Loucy (cell line): Measurements from ENCODE around the gene BTG4.
A peak's percentile ranks its signal among the peaks of the same experiment; 100 is the strongest.

Source experiments
- H2AFZ ChIP-seq: fragments of 200-600 bp; sonication (generic); 2 replicates; pipeline ENCODE4 v1.6.0; 2016; ENCODE audit warnings: antibody characterized with exemption, mild to moderate bottlenecking, low read length, moderate library complexity
- H3F3A ChIP-seq: fragments of 200-600 bp; 2 replicates; pipeline ENCODE4 v1.6.0; 2016; ENCODE audit warnings: antibody characterized with exemption, low read depth, mild to moderate bottlenecking
- H3K27me3 ChIP-seq: fragments of 200-600 bp; sonication (generic); 2 replicates; pipeline ENCODE4 v1.6.1; 2014; ENCODE audit warnings: low read length, mild to moderate bottlenecking; ENCODE audit not compliant: insufficient read depth, poor library complexity, severe bottlenecking
- H3K36me3 ChIP-seq: fragments of 200-600 bp; sonication (generic); 2 replicates; pipeline ENCODE4 v1.6.1; 2016; ENCODE audit warnings: low read length; ENCODE audit not compliant: insufficient read depth
- H3K4me1 ChIP-seq: fragments of 200-600 bp; sonication (generic); 2 replicates; pipeline ENCODE4 v1.5.1; 2014; ENCODE audit warnings: low read length, mild to moderate bottlenecking; ENCODE audit not compliant: insufficient read depth, poor library complexity, severe bottlenecking
- H3K4me2 ChIP-seq: fragments of 200-600 bp; sonication (generic); 2 replicates; pipeline ENCODE4 v1.6.0; 2014; ENCODE audit warnings: antibody characterized with exemption, low read length, low read depth, mild to moderate bottlenecking; ENCODE audit not compliant: poor library complexity, severe bottlenecking
- H3K4me3 ChIP-seq: fragments of 200-600 bp; sonication (generic); 2 replicates; pipeline ENCODE4 v1.5.1; 2014; ENCODE audit warnings: low read length, mild to moderate bottlenecking, mixed read lengths; ENCODE audit not compliant: poor library complexity, severe bottlenecking
- H3K79me2 ChIP-seq: fragments of 200-600 bp; sonication (generic); 2 replicates; pipeline ENCODE4 v1.6.1; 2014; ENCODE audit warnings: low read length; ENCODE audit not compliant: insufficient read depth
- H3K9ac ChIP-seq: fragments of 200-600 bp; sonication (generic); 2 replicates; pipeline ENCODE4 v1.6.0; 2014; ENCODE audit warnings: mild to moderate bottlenecking, low read depth, low read length, moderate library complexity; ENCODE audit not compliant: poor library complexity, severe bottlenecking
- H3K9me2 ChIP-seq: fragments of 200-600 bp; sonication (generic); replicated peaks from 2 replicates; pipeline ENCODE4 v1.6.1; 2016; ENCODE audit warnings: low read depth, low read length, mixed read lengths
- H3K9me3 ChIP-seq: fragments of 200-600 bp; sonication (generic); 2 replicates; pipeline ENCODE4 v1.6.1; 2014; ENCODE audit warnings: mild to moderate bottlenecking, antibody characterized with exemption, low read length, low read depth; ENCODE audit not compliant: insufficient read depth
- H4K20me1 ChIP-seq: fragments of 200-600 bp; sonication (generic); 2 replicates; pipeline ENCODE4 v1.6.0; 2014; ENCODE audit warnings: antibody characterized with exemption, low read length, mild to moderate bottlenecking; ENCODE audit not compliant: insufficient read depth, poor library complexity, severe bottlenecking
- CTCF ChIP-seq: fragments of 200-600 bp; sonication (generic); conservative IDR thresholded peaks from 2 replicates; pipeline ENCODE4 v1.5.1; 2014; ENCODE audit warnings: mild to moderate bottlenecking, antibody characterized with exemption, low read length
- EZH2phosphoT487 ChIP-seq: fragments of 200-600 bp; IDR thresholded peaks from 2 replicates; pipeline ENCODE4 v1.6.1; 2018; ENCODE audit warnings: antibody characterized with exemption, mild to moderate bottlenecking, moderate library complexity, borderline replicate concordance

The BTG4 gene

GRCh38 chr11:111490496-111490895 is 21.7 kb downstream of the BTG4 start:
- Histone ChIP-seq H3F3A (no peaks in the 10 kb centered on the region), H3K9ac (no peak overlapping the region), H3K9me2 (no peaks in the 10 kb centered on the region), H3K4me3 (no peak overlapping the region), H3K4me1 (no peaks in the 10 kb centered on the region), H3K79me2 (no peaks in the 10 kb centered on the region), H3K4me2 (no peak overlapping the region), H3K27me3 (no peaks in the 10 kb centered on the region), H3K9me3 (0 out of 2 replicates have a peak, but pooled peaks cover 7% of the 10 kb centered on the region), H2AFZ (no peak overlapping the region), H3K36me3 (no peaks in the 10 kb centered on the region), H4K20me1 (no peaks in the 10 kb centered on the region)
- no peak for TF ChIP-seq EZH2phosphoT487
- TF ChIP-seq CTCF: no peak

- no peak overlapping the region for H3K9ac ChIP-seq
- no peak overlapping the region for H3K4me3 ChIP-seq
- no peaks in the 10 kb centered on the region for H3K9me2 ChIP-seq
- no peaks in the 10 kb centered on the region for H4K20me1 ChIP-seq
- H3K36me3 ChIP-seq: no peaks in the 10 kb centered on the region
- no peak overlapping the region for H2AFZ ChIP-seq
- no peak overlapping the region for H3K4me2 ChIP-seq
- TF ChIP-seq EZH2phosphoT487 (no peak), CTCF (no peak)
- no peaks in the 10 kb centered on the region for H3K27me3 ChIP-seq
- no peaks in the 10 kb centered on the region for H3F3A ChIP-seq
- peaks cover 22% of the 10 kb centered on the region for H3K9me3 ChIP-seq
- H3K79me2 ChIP-seq: no peaks in the 10 kb centered on the region
- peaks cover 7% of the 10 kb centered on the region for H3K4me1 ChIP-seq
Observed at GRCh38 chr11:111483431-111483830, 28.8 kb downstream of the BTG4 start.

GRCh38 chr11:111479666-111480065 is 32.5 kb downstream of the BTG4 start:
- no peak overlapping the region for H3K4me3 ChIP-seq
- H3K4me2 ChIP-seq: no peak overlapping the region
- no peaks in the 10 kb centered on the region for H3K27me3 ChIP-seq
- no peaks in the 10 kb centered on the region for H3K36me3 ChIP-seq
- no peak overlapping the region for H3K9ac ChIP-seq
- no peaks in the 10 kb centered on the region for H3K79me2 ChIP-seq
- no peaks in the 10 kb centered on the region for H3F3A ChIP-seq
- TF ChIP-seq EZH2phosphoT487: no peak
- peak; percentile 44 for TF ChIP-seq CTCF
- H2AFZ ChIP-seq: no peak overlapping the region
- H3K4me1 ChIP-seq: peaks cover 7% of the 10 kb centered on the region
- no peaks in the 10 kb centered on the region for H3K9me2 ChIP-seq
- peaks cover 26% of the 10 kb centered on the region for H3K9me3 ChIP-seq
- H4K20me1 ChIP-seq: no peaks in the 10 kb centered on the region
